ENCODE data around the gene EXOC7. TPM values are rescaled to one million over a fixed set of nuclear protein-coding genes. Genes with fewer than 3 reads are reported as not detected.

The EXOC7 gene
- total RNA-seq, 1 experiment from 2014 or later = 101 TPM

DNA sequence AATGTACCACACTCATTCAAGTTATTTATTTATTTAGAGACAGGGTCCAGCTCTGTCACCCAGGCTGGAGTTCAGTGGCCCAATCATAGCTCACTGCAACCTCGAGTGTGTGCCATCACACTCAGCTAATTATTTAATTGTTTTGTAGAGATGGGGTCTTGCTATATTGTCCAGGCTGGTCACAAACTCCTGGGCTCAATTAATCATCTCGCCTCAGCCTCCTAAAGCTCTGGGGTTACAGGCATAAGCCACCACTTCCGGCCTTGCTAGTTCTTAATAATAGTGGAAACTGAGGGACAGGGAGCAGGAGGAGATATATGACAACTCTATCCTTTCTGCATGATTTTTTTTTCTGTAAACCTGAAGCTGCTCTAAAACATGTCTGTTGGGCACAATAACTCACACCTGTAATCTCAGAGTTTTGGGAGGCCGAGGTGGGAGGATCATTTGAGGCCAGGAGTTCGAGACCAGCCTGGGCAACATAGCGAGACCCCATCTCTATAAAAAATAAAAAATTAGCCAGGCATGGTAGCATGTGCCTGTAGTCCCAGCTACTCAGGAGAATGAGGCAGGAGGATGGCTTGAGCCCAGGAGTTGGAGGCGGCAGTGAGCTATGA, 11.7 kb upstream of the EXOC7 start:
- H3K4me3 ChIP-seq = no peak overlapping the region
- H3K27ac ChIP-seq = no peak overlapping the region
- no peak for DNase-seq
- no peaks in the 10 kb centered on the region for H3K36me3 ChIP-seq
- H3K4me1 ChIP-seq = peaks cover 9% of the 10 kb centered on the region; the same call in 1 of the 2 replicates
- H3K27me3 ChIP-seq = 0 out of 2 replicates have a peak, but pooled peaks cover under 1% of the 10 kb centered on the region
- no peaks in the 10 kb centered on the region for H3K9me3 ChIP-seq (replicated peaks)

DNA sequence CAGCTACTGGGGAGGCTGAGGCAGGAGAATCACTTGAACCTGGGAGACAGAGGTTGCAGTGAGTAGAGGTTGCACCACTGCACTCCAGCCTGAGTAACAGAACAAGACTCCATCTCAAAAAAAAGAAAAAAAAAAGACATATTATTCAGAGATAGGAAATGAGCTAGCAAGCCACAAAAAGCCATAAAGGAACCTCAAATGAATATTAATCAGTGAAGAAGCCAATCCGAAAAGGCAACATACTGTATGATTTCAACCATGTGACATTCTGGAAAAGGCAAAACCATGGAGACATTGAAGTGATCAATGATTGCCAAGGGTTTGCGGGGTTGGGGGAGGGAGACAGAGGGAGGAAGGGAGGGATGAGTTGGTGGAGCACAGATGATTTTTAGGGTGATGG, 8.4 kb upstream of the EXOC7 start:
- Histone ChIP-seq H3K4me3 (no peak overlapping the region), H3K4me1 (peaks cover 6% of the 10 kb centered on the region), H3K27ac (no peak overlapping the region), H3K36me3 (no peaks in the 10 kb centered on the region), H3K27me3 (no peaks in the 10 kb centered on the region), H3K9me3 (replicated peaks) (no peaks in the 10 kb centered on the region)
- no peak for DNase-seq

DNA sequence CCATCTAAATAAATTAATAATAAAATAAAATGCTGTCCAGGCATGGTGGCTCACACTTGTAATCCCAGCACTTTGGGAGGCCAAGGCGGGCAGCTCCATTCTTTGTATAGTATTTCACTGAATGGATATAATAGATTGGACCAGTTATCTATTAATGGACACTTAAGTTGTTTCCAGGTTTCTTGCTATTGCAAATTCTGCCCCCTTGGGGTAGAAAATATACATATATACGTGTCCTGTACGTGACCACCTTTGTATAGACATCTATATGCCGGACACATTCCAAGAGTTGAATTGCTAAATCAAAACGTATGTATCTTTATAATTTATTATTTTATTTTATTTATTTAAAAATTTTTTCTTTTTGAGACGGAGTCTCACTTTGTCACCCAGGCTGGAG, 3.9 kb upstream of the EXOC7 start:
- H3K4me3 ChIP-seq = no peak overlapping the region
- H3K36me3 ChIP-seq = no peaks in the 10 kb centered on the region
- peak in 1 of 2 experiments; percentile 51 for DNase-seq
- H3K27ac ChIP-seq = no peak overlapping the region; the same call in 1 of the 2 replicates
- H3K4me1 ChIP-seq = peaks cover 25% of the 10 kb centered on the region
- H3K9me3 ChIP-seq (replicated peaks) = no peaks in the 10 kb centered on the region
- H3K27me3 ChIP-seq = no peaks in the 10 kb centered on the region

DNA sequence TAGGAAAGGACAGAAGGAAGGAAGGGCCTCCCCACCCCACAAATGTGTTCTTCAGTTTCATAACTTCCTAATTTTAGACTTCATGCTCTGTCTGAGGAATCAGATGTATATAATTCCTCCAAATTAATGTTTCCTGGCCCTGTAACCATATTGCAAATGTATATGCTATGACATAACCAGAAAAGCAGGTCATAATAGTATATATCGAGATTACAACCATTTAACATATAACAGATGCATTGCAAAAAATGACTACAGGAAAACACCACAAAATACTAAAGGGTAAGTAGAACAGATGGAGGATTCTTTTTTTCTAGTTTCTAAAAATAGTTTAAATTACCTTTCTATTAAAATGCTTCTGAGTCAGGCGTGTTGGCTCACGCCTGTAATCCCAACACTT, 3.1 kb upstream of the EXOC7 start:
- H3K4me1 ChIP-seq = peaks cover 25% of the 10 kb centered on the region
- peak in 1 of 2 experiments; percentile 45 for DNase-seq
- no peaks in the 10 kb centered on the region for H3K36me3 ChIP-seq

DNA sequence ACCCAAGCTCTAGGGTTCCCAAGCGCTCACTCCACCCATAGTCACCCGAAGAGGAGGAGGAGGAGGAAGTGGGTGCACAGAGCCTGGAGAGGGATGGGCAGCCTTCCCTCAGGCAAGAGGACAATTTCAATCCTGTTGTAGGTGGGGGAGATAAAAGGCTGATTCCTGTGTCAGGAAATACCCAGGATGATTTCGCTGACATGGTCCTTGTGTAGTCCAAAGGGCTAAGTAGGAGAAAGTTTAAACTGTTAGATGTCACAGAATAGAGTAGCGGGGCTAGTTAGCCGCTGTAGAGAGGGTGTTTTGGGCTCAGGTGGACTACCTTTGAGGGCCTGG, 1.3 kb upstream of the EXOC7 start:
- Histone ChIP-seq H3K36me3 (peaks cover 14% of the 10 kb centered on the region), H3K9me3 (replicated peaks) (no peaks in the 10 kb centered on the region), H3K4me1 (peaks cover 25% of the 10 kb centered on the region), H3K4me3 (no peak overlapping the region), H3K27ac (no peak overlapping the region), H3K27me3 (no peaks in the 10 kb centered on the region)
- no peak for DNase-seq

More for the DNA sequence above, 3.1 kb upstream of the EXOC7 start:
- Histone ChIP-seq H3K9me3 (replicated peaks) (no peaks in the 10 kb centered on the region), H3K27ac (peak overlapping the region; percentile 68), H3K4me3 (no peak overlapping the region), H3K27me3 (no peaks in the 10 kb centered on the region)

DNA sequence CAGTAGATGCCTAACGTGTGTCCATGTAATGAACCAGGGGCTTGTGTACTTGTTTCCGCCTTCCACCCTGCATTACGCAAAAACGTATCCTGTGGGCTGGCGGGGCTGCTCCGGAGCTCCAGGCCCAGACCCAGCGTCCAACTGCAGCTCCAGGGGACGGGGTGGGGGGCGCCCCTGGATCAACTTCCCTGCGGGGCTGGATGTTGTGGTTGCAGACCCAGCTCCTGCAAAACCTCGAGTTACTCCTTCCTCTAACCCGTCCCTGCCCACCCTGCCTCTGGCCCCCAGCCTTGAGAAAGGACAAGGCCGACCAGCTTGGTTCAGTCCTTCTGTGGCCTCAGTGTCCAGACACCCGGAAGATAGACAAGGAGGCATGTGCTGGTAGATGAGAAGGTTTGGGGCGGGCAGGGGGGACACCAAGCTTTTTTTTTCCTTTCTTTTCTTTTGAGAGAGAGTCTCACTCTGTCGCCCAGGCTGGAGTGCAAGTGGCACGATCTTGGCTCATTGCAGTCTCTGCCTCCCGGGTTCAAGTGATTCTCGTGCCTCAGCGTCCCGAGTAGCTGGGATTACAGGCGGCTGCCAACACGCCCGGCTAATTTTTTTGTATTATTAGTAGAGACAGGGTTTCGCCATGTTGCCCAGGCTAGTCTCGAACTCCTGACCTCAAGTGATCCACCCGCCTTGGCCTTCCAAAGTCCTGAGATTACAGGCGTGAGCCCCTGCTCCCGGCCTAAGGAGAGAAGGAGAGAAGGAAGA, 731 bp upstream of the EXOC7 start:
- Histone ChIP-seq H3K9me3 (replicated peaks) (no peaks in the 10 kb centered on the region), H3K4me3 (peak overlapping the region; percentile 66), H3K4me1 (peaks cover 25% of the 10 kb centered on the region), H3K36me3 (peaks cover 19% of the 10 kb centered on the region), H3K27ac (peak overlapping the region; percentile 65), H3K27me3 (no peaks in the 10 kb centered on the region)
- DNase-seq = no peak

DNA sequence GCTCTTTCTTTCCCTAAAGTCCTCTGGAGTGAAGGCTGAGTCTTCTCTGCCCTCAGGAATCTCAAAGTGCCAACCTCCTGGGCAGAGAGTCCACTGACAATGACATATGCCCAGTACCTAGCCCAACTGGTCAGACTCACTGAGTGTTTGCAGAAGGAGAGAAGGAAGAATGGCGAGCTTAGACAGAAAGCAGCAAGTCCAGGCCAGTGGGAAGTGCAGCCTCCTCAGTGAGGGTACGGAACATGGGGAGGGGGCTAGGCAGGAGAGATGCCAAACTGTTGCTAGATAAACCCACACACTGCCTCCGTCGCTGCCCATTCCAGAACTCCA, 678 bp downstream of the EXOC7 start:
- Histone ChIP-seq H3K36me3 (peaks cover 26% of the 10 kb centered on the region), H3K4me3 (peak overlapping the region; percentile 66), H3K27me3 (no peaks in the 10 kb centered on the region), H3K9me3 (replicated peaks) (no peaks in the 10 kb centered on the region), H3K4me1 (peaks cover 25% of the 10 kb centered on the region), H3K27ac (peak overlapping the region; percentile 65)
- DNase-seq = no peak

DNA sequence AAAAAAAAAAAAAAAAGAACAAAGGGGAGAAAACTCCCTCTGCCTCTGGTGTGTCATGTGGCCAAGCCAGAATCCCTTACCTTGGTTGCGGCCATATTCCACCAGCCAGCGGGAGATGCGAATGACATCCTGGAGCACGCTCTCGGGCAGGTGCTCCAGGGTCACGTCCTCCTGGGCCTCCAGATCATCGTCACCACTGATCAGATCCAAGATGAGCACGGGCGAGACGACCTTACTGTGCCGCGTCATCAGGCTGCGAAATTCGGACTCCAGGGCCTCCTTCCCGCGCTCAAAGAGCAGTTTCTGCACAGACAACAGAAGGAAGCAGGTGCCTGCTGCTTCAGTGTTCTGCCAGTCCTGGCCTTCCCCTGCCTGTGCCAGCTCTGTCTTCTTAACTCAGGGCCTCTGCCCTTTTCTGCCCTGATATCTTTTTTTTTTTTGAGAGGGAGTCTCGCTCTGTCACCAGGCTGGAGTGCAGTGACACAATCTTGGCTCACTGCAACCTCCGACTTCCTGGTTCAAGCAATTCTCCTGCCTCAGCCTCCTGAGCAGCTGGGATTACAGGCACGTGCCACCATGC, 5.8 kb downstream of the EXOC7 start:
- Histone ChIP-seq H3K27me3 (no peaks in the 10 kb centered on the region), H3K36me3 (peaks cover 61% of the 10 kb centered on the region), H3K9me3 (replicated peaks) (no peaks in the 10 kb centered on the region), H3K27ac (no peak overlapping the region), H3K4me3 (no peak overlapping the region), H3K4me1 (no peaks in the 10 kb centered on the region; the same call in 1 of the 2 replicates)
- no peak for DNase-seq

DNA sequence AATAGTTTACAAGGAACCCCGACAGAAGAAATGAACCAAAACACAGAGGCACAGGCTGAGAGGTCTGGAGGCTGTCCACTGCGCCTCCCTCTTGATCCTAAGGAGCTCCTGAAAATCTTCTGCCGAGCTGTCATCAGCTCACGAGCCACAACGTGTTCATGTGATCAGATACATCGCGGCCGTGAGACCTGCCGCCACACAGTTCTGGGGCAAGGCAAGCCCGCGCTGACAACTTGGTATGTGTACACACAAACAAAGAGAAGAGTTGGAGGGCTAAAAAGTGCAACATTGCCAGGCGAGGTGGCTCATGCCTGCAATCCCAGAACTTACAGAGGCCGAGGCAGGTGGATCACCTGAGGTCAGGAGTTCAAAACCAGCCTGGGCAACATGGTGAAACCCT, 7.6 kb downstream of the EXOC7 start:
- no peaks in the 10 kb centered on the region for H3K4me1 ChIP-seq
- no peak for DNase-seq
- no peaks in the 10 kb centered on the region for H3K9me3 ChIP-seq (replicated peaks)
- H3K36me3 ChIP-seq = peaks cover 62% of the 10 kb centered on the region
- H3K27ac ChIP-seq = no peak overlapping the region
- no peaks in the 10 kb centered on the region for H3K27me3 ChIP-seq
- no peak overlapping the region for H3K4me3 ChIP-seq

DNA sequence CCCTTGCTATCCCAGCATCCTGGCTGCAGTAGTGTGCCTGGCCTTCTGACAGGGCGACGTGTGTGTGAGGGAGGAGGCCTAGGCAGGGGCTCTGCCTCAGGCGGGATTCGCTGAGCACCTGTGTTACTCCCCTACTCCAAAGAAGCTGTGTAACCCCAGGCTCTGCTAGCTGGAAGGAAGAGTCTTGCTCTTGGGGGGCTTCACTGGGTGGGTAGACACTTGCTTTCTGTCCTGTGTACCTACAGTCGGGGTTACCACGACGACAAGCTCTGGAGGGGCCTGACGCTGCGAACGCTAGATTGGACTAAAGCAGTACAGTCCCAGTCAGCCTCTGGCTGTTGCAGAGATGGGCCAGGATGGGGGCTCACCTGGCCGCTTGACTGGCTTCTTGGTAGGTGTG, 9.5 kb downstream of the EXOC7 start:
- Histone ChIP-seq H3K36me3 (peaks cover 52% of the 10 kb centered on the region), H3K4me3 (no peak overlapping the region), H3K4me1 (no peaks in the 10 kb centered on the region), H3K9me3 (replicated peaks) (no peaks in the 10 kb centered on the region), H3K27ac (no peak overlapping the region), H3K27me3 (no peaks in the 10 kb centered on the region)
- no peak for DNase-seq

DNA sequence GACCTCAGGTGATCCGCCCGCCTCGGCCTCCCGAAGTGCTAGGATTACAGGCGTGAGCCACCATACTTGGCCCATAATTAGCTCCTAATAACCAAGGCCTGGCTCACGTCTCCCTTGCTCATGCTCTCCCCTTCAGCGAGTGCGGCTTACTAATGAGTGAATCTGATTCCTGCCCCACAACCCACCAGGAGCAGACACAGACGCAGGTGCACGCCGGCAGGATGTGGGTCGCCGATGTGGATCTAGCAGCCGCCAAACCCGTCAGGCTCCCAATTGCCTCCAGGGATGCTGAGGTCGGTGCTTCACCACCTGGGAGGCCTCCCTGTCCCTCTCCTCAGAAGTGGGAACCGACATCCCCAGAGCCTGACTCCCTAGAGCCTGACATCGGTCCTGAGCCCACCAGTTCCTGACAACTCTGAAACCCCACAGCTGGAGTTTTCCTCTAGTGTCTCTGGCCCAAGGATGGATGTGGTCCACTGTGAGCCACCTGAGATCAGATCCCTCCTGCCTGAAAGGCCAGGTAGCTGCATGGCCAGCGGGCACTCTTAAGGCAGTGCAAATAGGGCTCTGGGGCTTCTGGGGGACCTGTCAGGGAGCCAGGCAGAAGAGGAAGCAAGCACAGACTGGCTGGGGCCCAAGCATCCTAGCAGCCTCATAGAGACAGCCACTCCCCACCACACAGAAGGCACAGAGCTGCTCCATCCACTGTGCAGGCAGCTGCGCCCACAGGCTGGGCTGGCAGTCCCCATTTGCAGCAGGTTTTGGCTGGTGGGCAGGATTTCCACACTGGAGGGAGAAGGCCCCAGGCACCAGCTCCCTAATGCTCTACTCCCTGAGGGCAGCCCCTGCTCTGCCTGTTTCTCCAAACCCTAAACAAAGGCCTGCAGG, 10.8 kb downstream of the EXOC7 start:
- H3K36me3 ChIP-seq = peaks cover 55% of the 10 kb centered on the region
- no peak overlapping the region for H3K4me3 ChIP-seq
- H3K27ac ChIP-seq = no peak overlapping the region
- no peaks in the 10 kb centered on the region for H3K4me1 ChIP-seq
- no peaks in the 10 kb centered on the region for H3K9me3 ChIP-seq (replicated peaks)
- no peak for DNase-seq
- no peaks in the 10 kb centered on the region for H3K27me3 ChIP-seq

DNA sequence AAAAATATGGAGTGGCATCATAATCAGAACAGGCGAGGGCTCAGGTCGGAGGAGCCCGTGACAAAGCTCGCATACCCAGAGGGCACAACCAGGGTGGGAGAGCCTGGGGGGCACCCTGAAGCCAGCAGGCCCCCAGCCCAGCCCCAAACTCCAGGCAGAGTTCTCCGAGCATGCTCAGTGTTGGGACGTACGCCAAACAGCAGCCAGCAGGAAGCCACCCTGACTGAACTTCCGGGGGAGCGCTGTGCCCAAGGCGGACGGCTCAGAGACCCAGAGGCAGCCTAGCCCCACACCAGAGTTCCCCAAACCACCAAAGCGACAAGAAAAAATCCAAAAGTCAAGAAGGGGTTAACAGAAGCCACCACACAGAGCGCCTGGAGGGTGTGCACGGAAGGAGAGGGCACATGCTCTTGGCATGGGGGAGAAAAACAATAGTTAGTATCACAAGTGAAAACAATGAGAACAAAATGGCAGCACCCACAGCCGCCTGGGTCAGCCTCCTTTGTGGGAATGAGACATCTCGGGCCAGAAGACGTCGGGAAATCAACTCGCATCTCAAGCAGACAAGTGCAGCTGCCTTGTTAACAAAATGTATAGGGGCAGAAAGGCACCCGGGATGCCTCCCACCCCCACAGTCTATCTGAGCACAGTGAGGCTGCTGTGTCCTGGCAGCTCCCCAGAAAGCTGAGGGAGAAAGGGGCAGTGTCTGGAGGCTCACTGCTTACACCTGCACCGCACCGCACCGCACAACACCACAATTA, 11.9 kb downstream of the EXOC7 start:
- no peak overlapping the region for H3K27ac ChIP-seq
- peaks cover 53% of the 10 kb centered on the region for H3K36me3 ChIP-seq

DNA sequence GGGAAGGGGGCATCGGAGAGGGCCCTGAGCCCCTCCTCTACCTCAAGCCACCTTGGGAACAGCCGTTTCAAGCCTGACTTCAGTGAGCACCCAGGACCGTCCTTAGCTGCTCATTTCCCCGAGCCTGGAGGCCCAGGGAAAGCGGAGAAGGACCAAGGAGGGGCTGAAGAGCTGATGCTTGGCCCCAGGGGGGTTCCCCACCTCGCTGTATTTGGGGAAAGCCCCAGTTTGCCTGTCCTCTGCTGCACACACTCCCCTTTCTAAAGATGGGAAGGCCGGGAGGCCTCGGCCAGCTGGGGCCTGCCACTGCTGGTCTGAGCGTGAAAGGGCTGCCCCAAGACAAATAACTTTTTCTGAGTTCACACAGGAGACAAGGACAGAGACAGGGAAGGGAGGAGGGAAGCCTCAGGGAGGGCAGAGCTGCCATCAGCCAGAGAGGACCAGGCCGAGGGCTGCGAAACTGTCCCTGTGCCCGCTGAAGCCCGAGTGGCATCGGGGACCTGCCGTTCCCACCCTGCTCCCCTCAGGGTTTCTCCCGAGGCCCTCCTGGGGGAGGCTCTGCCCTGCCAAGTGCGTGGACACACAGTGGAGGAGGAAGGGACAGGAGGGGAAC, 13.0 kb downstream of the EXOC7 start:
- Histone ChIP-seq H3K4me3 (no peak overlapping the region), H3K4me1 (no peaks in the 10 kb centered on the region), H3K9me3 (replicated peaks) (no peaks in the 10 kb centered on the region), H3K27ac (no peak overlapping the region), H3K36me3 (peaks cover 51% of the 10 kb centered on the region), H3K27me3 (no peaks in the 10 kb centered on the region)
- no peak for DNase-seq

More for the DNA sequence above, 11.9 kb downstream of the EXOC7 start:
- Histone ChIP-seq H3K4me3 (no peak overlapping the region), H3K27me3 (no peaks in the 10 kb centered on the region), H3K9me3 (replicated peaks) (no peaks in the 10 kb centered on the region), H3K4me1 (no peaks in the 10 kb centered on the region)
- DNase-seq = no peak
